Anterior cingulate cortex (tissue), 58 donors: ENCODE data around the gene RSPRY1.

ENCODE experiments used
- DNase-seq, 58 donors: peaks; one replicate each; lab custom pipeline; 2025; lab: John Stamatoyannopoulos, UW

RSPRY1 gene

DNA sequence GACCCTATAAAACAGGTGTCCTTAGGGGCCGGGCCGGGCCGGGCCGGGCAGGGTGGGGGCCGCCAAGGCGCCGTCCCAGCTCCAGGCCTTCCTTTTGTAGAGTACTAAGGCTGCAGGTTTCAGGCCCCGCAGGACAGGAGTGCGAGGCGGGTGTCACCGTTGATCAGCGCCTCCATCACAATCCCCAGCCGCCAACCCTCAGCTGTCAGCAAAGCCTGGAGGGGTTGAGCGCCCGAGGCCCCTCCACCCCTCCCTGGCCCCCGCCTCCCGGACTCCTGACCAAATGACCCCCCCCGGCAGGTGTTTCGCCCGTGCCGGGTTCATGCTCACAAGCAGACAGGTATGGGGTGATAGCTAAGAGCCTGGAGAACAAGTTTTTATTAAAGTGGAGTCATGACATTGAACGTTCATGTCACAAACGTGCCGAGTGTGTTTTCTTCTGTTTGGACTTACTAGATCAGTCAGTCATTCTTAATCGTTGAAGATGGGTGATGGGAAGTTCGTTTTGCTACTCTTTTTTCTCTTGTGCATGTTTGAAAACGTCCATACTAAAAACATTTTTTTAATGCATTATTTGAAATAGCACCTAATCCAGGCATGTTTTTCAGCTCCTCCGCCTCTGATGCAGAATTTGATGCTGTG lies 59.5 kb downstream of the RSPRY1 start:
- DNase-seq, result peak in 6 of 58 donors; percentile 40 to 68 (median 52)

DNA sequence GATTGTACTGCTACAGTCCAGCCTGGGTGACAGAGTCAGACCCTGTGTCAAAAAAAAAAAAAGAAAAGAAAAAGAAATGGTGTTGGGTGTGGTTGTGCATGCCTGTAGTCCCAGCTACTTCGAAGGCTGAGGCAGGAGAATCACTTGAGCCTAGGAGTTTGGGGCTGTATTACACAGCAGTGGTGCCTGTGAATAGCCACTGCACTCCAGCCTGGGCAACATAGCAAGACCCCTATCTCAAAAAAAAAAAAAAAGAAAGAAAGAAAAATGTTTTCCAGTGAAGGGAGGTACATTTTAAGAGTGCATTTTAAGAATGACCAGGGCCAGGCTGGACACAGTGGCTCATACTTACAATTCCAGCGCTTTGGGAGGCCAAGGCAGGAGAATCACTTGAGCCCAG lies 65.2 kb downstream of the RSPRY1 start:
- DNase-seq, result no peak

DNA sequence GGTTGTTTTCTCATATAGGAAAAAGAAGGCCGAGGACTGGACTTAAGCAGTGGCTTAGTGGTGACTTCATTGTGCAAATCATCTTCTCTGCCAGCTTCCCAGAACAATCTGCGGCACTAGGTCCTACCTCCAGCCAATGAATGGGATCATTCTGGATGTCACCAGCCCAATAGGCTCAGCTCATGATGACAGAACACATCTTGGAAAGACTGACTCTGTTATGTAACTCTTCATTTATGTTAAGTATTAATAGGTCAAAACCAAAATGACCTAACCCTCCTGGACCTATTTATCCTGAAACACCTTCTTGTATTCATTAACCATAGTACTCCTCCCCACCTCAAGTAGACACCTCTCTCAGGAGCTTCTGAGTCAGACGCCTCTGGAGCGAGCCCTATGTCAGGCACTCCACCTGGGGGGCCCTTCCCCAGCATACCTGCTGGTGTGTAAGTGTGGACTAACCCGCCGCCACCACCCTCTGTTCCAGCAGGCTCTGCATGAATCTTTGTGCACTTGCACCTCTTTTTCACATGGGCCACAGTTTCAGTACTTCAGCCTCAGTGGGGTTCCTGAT lies 66.1 kb downstream of the RSPRY1 start:
- no peak for DNase-seq

DNA sequence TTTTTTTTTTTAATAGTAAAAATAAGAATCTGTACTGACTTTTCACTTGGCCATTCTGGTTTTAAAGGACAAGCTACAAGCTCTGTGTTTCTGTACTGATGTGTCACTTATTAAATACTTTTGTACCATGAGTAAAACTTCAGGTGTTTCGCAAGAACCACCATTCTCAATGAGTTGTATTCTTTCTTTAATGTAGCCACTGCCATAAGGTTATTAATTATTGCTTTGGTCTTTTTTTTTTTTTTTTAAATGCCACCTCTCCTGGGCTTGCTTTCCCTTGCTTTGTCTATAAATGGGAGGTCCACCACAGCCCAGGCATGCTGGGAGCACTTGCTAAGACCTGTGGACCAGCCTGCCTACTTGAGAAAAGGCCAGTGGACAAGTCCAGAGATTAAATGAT lies 67.3 kb downstream of the RSPRY1 start:
- DNase-seq, result no peak

DNA sequence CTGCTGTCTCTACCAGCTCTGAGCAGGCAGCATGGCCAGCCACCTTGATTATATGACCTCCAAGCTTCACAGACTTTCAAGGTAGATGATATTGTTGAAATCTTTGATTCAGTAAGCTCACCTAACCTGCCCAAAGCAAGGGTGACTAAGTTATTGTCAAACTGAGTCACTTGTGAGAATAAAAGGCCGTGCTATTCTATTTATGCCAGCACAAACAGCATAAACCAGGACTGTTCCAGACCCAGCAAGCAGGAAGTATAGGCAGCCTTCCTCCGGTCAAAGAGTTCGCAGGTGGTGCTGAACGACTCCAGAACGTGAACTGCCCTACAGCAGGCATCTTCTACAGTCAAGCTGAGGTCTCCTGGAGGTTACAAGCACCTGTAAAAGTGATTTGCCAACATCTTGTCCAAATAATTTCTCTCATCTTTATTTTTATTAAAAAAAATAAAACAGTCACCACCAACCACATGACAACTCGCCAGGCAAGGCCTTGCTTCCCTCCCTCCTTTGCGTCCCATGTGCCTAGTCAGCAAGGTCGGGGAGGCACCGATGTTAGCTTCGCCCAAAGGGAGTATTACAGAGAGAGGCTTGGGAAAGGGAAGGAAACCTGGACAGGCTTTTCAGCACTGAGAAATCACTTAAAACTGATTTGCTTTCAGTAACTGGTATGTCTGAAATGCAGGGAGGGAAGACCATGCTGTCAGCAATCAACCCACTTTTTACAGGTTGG lies 69.7 kb downstream of the RSPRY1 start:
- no peak for DNase-seq

DNA sequence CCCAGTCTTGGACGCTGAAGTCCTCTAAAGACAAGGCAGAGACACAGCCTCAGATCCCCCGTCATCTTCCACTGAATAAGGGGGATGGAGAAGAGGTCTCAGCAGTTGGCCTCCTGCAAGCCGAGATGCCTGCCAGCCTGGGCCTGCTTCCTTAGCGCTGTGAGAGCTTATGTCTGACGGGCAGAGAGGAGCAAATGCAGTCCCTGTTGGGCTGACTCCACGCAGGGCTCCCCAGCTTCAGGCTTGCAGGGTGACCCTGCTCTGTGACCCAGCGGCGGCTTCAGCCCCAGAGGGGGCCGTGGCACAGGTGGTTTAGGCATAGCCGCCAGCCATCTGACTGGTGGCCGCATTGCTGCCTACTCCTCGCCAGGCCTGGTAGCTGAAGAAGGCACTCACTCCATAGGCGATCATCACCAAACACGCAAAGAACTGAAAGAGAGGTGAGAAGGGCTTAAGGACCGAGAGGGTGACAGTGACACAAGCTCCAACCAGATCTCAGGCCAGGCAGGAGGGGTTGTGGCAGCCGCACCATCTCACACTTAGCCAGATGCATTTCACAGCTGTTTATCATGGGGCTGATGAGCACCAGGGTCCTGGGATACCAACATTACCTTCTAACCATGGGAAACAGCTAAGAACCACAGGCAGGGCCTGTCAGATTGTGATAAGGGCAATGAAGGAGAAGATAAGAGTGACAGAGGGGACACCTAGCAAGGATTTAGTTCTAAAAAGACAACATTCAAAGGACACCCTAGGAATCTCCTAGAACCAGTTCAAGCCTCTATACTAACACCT lies 70.7 kb downstream of the RSPRY1 start:
- DNase-seq, result no peak

DNA sequence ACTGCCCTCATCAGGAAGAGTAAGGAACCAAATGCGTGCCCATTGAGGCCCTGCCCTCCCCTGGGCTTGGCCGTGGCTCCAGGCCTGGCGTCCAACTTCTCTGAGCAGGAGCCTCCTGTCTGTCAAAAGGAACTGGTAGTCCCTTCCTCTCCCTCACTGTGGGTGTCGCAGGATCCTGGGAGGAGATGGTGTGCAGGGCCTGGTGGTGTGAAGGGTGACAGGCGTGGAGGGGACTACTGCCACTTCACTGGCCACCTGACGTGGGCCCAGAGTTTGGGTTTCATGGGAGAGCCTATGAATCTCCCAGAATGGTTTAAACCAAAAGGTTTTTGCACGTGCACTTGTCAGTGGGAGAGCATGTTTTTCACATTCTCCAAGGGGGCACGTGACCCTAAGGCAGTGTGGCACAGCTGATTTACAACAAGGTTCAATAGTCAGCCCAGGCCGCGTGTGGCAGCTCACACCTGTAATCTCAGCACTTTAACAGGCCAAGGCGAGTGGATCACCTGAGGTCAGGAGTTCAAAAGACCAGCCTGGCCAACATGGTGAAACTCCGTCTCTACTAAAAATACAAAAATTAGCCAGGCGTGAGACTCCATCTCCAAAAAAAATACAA lies 71.4 kb downstream of the RSPRY1 start:
- no peak for DNase-seq

DNA sequence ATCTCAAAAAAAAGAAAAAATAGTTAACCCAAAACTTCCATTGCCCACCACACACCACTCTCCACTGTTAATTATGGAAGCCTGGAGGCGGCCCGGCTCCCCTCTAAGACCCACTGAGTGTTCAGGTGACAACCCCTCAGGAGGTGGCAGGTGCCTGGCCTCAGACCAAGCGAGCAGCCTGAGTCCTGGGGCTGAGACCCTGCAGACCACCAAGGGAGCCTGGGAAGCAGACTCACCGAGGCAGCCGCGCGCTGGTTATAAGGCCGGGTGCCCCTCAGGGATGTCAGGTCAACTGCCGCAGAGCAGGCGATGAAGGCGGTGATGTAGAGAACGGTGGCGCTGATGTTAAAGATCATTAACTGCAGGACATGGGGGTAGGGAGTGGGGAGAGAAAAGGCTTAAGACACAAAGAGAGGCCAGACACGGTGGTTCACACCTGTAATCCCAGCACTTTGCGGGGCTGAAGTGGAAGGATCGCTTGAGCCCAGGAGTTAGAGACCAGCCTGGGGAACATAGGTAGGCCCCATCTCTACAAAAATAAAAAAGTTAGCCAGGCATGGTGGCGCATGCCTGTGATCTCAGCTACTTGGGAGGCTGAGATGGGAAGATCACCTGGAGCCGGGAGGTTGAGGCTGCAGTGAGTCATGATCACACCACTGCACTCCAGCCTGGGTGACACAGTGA lies 72.2 kb downstream of the RSPRY1 start:
- DNase-seq, result no peak

DNA sequence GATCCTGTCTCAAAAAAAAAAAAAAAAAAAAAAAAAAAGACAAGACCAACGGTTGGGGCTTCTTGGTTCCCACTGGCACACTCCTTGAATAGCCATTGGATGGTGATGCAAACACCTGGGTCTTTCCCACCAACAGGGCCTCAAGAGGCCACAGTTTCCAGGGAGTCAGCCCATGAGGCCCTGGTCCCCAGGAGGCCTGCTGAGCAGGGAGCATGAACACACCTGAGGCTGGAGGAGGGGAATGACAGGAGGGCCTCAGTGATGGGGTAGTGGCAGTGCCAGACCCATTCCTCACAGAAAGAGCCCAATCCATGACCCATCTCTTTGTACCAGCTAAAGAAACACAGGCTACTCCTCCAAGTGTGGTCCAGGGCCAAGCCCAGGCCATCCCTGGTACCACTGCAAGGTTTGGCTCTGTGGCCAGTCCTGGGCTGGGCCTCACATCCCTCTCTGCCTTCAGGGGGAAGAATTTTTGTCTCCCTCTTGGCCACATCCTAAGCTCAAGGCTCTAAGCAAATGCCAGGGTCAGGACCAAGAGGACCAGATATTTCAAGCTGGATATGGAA lies 72.9 kb downstream of the RSPRY1 start:
- DNase-seq, result no peak

DNA sequence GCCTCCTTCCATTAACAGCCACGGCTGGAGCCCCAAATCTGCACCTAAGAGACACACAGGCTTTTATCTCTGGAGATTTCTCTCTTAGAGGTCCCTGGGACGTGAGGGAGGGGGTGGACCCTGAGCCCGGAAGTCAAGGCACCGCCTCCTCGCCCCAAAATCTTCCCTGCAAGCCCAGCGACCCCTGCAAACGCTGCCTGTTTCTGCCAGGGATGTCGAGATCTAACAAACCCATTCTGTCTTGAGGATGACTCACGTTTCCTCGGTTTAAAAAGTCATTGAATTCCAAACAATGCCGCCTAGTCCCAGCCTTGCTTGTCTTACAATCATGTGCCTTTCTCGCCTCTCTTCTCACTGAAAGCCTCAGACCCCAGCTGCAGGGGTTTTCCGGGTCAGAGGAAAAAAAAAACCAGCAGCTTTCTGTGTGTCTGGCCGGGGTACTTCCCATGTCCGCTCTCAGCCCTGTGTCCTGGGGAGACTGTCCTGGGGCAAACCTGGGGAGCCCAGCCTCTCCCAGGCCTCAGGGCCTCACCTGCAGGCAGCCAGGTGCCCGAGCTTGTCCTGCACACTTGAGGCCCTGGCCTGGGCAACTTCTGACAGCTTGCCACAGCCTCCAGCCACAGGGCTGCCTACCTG lies 74.3 kb downstream of the RSPRY1 start:
- DNase-seq, result peak in 34 of 58 donors; percentile 14 to 87 (median 51)

DNA sequence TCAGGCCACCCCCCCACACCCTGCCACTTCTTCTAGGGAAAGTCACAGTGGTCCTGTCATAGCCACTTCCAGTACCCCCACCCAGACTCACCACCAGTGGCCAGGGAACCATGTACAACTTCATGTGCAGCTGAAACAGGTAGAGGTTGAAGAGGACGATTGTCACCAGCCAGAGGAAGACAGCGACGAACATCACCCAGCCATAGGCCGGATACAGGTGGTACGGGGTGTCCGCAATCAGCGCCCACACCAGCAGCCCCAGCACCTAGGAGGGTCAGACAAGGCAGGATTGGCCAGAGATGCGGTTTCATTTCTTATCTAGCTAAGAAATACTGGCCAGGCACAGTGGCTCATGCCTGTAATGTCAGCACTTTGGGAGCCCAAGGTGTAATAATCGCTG lies 75.7 kb downstream of the RSPRY1 start:
- no peak for DNase-seq

DNA sequence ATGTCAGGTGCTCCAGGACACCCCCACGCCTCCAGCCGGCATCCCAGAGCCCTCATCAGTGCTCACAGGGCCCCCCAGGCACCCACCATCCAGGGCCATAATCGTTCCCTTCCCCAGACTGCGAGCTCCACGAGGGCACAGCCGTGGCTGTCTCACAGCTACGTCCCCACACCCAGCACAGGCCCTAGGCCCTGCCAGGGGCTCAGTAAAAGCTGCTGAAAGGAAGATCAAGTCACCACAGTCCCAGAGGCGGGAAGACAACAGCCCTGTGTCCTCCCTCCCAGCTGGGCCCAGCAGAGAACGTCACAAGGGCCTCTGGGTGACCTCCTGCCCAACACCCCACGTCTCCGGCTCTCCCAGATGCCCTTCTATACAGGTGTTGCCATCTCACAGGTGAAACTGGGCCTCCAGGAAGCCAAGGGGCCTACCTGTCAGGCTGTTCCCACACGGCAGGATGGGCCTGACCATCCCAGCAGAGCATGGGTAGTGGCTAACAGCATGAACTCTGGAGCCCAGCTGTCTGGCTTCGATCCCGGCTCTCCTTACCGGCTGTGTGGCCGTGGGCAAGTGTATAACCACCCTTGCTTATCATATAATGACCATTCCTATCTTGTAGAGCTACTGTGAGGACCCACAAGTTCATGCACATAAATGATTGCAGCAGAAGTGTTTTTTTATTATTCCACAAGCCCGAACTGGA lies 76.9 kb downstream of the RSPRY1 start:
- DNase-seq, result peak in 33 of 58 donors; percentile 15 to 76 (median 50)

DNA sequence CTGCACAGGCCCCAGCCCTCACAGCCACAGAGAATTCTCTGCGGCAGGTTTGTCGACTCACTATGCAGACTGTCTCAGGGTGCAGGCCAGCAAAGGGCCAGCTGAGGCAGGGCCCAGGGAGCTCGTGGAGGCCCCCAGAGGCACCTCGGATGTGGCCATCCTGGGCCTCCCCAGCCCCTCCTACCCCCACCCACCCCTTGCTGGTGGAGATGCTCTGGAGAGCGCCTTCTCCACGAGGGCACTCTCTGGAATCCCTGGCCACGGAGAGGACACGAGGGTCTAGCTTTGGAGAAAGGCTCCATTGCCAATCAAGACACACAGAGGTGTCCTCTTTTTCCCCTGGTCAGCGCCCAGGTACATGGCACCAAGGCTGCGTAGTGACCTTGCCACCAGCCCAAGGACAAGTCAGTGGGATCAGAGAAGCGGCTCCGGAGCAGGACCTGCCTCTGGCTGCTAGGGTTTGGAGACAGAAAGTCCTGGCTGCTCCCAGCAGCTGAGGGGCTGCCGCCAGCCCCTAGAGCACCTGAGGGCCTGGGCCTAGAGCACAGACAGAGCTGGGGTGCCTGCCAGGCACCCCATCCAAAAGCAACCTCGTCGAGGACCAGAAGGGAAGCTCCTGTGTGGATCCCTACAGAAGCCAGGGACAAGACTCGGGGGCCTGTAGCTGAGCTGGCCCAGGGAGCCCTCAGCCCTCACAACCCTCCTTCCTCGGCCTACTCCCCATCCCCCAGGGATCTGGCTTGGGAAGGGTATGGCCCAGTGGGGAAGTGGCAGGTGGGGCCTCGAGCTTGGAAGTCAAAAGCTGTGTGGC lies 77.6 kb downstream of the RSPRY1 start:
- peak in 1 of 58 donors; percentile 23 for DNase-seq

DNA sequence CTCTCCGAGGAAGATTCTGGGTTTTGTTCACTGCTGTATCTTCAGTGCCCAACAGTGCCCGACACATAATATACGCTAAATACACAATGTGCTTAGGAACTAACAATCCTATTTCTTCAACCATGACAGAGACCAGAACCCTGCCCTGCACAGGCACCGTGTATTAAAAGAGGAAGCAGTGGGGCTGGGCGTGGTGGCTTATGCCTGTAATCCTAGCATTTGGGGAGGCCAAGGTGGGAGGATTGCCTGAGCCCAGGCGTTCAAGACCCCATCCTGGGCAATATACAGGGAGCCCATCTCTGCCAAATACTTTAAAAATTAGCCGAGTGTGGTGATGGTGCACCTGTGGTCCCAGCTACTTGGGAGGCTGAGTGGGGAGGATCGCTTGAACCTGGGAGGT lies 78.3 kb downstream of the RSPRY1 start:
- no peak for DNase-seq

DNA sequence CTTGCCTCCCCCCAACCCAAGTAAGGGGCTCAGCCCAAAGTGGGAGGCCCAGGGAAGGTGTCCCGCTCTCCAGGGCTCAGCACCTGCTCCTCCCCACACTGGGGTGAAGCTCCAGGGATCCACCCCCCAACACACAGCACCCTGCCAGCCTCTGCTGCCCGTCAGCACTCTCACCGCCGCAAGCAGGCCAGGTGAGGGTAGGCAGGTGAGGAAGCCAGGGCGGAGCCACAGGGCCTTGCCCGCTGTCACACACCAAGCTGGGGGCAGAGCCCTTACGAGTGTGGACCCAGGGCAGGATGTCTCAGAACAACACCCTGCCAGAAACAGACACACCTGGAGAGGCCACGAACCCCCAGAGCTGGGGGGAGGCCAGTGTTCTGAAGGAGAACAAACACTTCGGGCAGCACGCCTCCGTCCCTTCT lies 78.8 kb downstream of the RSPRY1 start:
- no peak for DNase-seq

DNA sequence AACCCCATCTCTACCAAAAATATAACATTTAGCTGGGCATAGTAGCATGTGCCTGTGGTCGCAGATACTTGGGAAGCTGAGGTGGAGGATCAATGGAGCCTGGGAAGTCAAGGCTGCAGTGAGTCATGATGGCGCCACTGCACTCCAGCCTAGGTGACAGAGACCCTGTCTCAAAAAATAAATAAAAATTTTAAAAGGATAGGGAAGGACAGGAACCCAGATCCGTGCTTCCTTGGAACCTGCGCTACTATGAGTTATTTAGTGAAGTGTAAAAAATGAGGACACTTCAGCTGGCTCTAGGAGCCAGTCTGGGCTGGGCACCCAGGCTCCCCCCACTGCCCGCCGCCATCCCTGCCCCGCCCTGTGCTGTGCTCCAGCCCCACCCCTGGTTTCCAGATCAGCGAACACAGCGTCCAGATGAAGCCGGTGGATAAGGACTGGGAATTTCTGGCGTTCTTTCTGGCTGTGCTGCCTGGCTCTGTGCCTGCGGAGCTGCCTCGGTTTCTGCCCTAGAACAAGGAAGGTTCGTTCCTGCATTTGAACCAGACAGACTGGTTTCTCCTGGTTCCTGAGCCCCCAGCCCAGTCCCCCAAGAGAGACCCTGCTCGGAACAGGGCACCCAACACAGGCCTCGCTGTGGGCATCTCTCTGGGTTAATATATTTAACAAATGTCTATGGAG lies 79.9 kb downstream of the RSPRY1 start:
- peak in 33 of 58 donors; percentile 16 to 81 (median 47) for DNase-seq
